Endodermal cell (in vitro differentiated cells): Measurements from ENCODE around the gene PHKB. TPM values are rescaled to one million over a fixed set of nuclear protein-coding genes. Genes with fewer than 3 reads are reported as not detected.

ENCODE experiments used
- DNase-seq: peaks from one replicate; pipeline ENCODE4 v3.0.0-alpha.2; 2017
- H3K27ac ChIP-seq: 2 replicates; pipeline ENCODE4 v1.5.1; 2013; ENCODE audit warnings: mild to moderate bottlenecking, low read depth, low read length, moderate library complexity
- H3K27me3 ChIP-seq: 2 replicates; pipeline ENCODE4 v1.6.1; 2013; ENCODE audit warnings: mild to moderate bottlenecking, low read length, moderate library complexity; ENCODE audit not compliant: insufficient read depth, control insufficient read depth, poor library complexity, severe bottlenecking
- H3K36me3 ChIP-seq: 2 replicates; pipeline ENCODE4 v1.7.0; 2013; ENCODE audit warnings: mild to moderate bottlenecking, low read length, moderate library complexity; ENCODE audit not compliant: control insufficient read depth, insufficient read depth
- H3K4me1 ChIP-seq: one replicate; pipeline ENCODE4 v1.7.0; 2013; ENCODE audit warnings: low read length; ENCODE audit not compliant: control insufficient read depth, insufficient read depth
- H3K4me3 ChIP-seq: 2 replicates; pipeline ENCODE4 v1.5.1; 2013; ENCODE audit warnings: mild to moderate bottlenecking, low read length, moderate library complexity
- H3K9ac ChIP-seq: 2 replicates; pipeline ENCODE4 v1.6.1; 2013; ENCODE audit warnings: mild to moderate bottlenecking, low read length, moderate library complexity; ENCODE audit not compliant: poor library complexity, severe bottlenecking; ENCODE audit errors: extremely low read depth
- H3K9me3 ChIP-seq: 2 replicates; pipeline ENCODE4 v1.6.1; 2013; ENCODE audit warnings: mild to moderate bottlenecking, low read length, moderate library complexity; ENCODE audit not compliant: control insufficient read depth
- H3K27ac Mint-ChIP-seq: 2 replicates; pipeline ENCODE4 v1.8.0; 2020; ENCODE audit warnings: mixed read lengths
- H3K27me3 Mint-ChIP-seq: 2 replicates; pipeline ENCODE4 v1.8.0; 2021; ENCODE audit warnings: mild to moderate bottlenecking, mixed read lengths; ENCODE audit not compliant: insufficient read depth
- H3K36me3 Mint-ChIP-seq: 2 replicates; pipeline ENCODE4 v1.8.0; 2020; ENCODE audit warnings: low read depth, mixed read lengths
- H3K4me1 Mint-ChIP-seq: 2 replicates; pipeline ENCODE4 v1.8.0; 2020; ENCODE audit warnings: mixed read lengths
- H3K4me3 Mint-ChIP-seq: 2 replicates; pipeline ENCODE4 v1.8.0; 2020; ENCODE audit warnings: mild to moderate bottlenecking, moderate library complexity, mixed read lengths
- H3K9me3 Mint-ChIP-seq: 2 replicates; pipeline ENCODE4 v1.8.0; 2020; ENCODE audit warnings: mild to moderate bottlenecking, mixed read lengths
- CTCF ChIP-seq: fragments of 200-600 bp; sonication (generic); conservative IDR thresholded peaks from 2 replicates; pipeline ENCODE4 v1.5.0; 2021; ENCODE audit warnings: antibody characterized with exemption, mild to moderate bottlenecking
- WGBS, 2 experiments: methylation state at CpG; one replicate each; pipeline versions ENCODE4 v1.1.5 to v1.1.7; 2013; ENCODE audit warnings: missing lambda C conversion rate in 2 of 2, mixed read lengths in 1 of 2; ENCODE audit not compliant: insufficient coverage in 1 of 2, insufficient read length in 1 of 2; 5-methylcytosine and 5-hydroxymethylcytosine counted together
- total RNA-seq, 2 donors: library from RNA; stranded (reverse); fragmentation: NEBNext Ultra II Directional in 1 of 2; extraction: Animal tissue kit (Norgen Biotek cat#: 25700) in 1 of 2; gene quantifications; 2 replicates in 1 of 2; 3 replicates in 1 of 2; pipeline ENCODE4 v1.2.1, GENCODE V29; 2021

Gene PHKB
- total RNA-seq, 2 donors from 2014 or later, result 51.0 to 71.8 TPM

- H3K9me3 ChIP-seq, result no peaks in the 10 kb centered on the region
- TF ChIP-seq CTCF, result no peak
- no peaks in the 10 kb centered on the region for H3K4me1 ChIP-seq
- H3K36me3 ChIP-seq, result no peaks in the 10 kb centered on the region
- WGBS, 2 experiments, result 88 to 100% methylated on average over 1 of the region's 1 CpG
- Mint-ChIP-seq H3K9me3 (no peaks in the 10 kb centered on the region), H3K4me3 (no peak overlapping the region), H3K4me1 (peaks cover 12% of the 10 kb centered on the region), H3K27ac (no peak overlapping the region), H3K36me3 (no peaks in the 10 kb centered on the region), H3K27me3 (no peaks in the 10 kb centered on the region)
- H3K27me3 ChIP-seq, result no peaks in the 10 kb centered on the region
- H3K4me3 ChIP-seq, result no peak overlapping the region
- DNase-seq, result no peak
- no peak overlapping the region for H3K9ac ChIP-seq
- H3K27ac ChIP-seq, result no peak overlapping the region
Observed at GRCh38 chr16:47622451-47623176, 161.5 kb downstream of the PHKB start.

GRCh38 chr16:47624563-47624962 is 163.4 kb downstream of the PHKB start:
- Histone ChIP-seq H3K4me3 (no peak overlapping the region), H3K4me1 (no peaks in the 10 kb centered on the region), H3K27ac (no peak overlapping the region), H3K27me3 (no peaks in the 10 kb centered on the region), H3K9ac (no peak overlapping the region), H3K9me3 (no peaks in the 10 kb centered on the region), H3K36me3 (no peaks in the 10 kb centered on the region)
- Mint-ChIP-seq H3K36me3 (no peaks in the 10 kb centered on the region), H3K4me1 (peaks cover 6% of the 10 kb centered on the region), H3K27ac (no peak overlapping the region), H3K27me3 (no peaks in the 10 kb centered on the region), H3K9me3 (peaks cover 2% of the 10 kb centered on the region), H3K4me3 (no peak overlapping the region)
- WGBS, 2 experiments, result 93 to 98% methylated on average over 1 of the region's 1 CpG
- TF ChIP-seq CTCF, result no peak
- DNase-seq, result no peak

- H3K9me3 ChIP-seq, result no peaks in the 10 kb centered on the region
- Mint-ChIP-seq H3K27ac (no peak overlapping the region), H3K9me3 (peaks cover 4% of the 10 kb centered on the region), H3K36me3 (no peaks in the 10 kb centered on the region), H3K4me1 (peaks cover 6% of the 10 kb centered on the region), H3K4me3 (no peak overlapping the region), H3K27me3 (no peaks in the 10 kb centered on the region)
- 90% methylated on average over 1 of the region's 1 CpG; no CpG with 5 or more reads in 1 of the 2 experiments for WGBS, 2 experiments
- TF ChIP-seq CTCF, result no peak
- no peak overlapping the region for H3K27ac ChIP-seq
- no peak for DNase-seq
- H3K4me1 ChIP-seq, result no peaks in the 10 kb centered on the region
- no peak overlapping the region for H3K4me3 ChIP-seq
- no peak overlapping the region for H3K9ac ChIP-seq
- no peaks in the 10 kb centered on the region for H3K36me3 ChIP-seq
- no peaks in the 10 kb centered on the region for H3K27me3 ChIP-seq
Observed at GRCh38 chr16:47625115-47625567, 164.0 kb downstream of the PHKB start.
